ENCODE data around the gene PTPRO.

Gene PTPRO

DNA sequence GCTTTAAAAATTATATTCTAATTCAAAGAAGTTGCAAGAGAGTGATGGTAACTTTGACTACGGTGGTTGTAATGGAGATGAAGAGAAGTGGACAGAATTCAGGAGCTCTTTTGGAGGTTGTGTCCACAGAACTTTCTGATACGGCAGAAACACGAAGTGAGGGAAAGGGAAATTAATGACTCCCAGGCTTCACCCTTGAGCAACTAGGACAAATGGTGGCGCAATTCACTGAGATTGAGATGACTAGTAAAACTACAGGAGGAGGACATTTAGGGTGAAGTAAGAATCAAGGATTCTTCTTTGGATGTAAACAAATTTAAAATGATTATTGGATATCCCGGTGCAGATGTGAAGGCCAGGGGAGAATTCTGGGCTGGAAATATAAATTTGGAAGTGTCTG, 212.6 kb downstream of the PTPRO start:
- TF ChIP-seq, protein P1, sequence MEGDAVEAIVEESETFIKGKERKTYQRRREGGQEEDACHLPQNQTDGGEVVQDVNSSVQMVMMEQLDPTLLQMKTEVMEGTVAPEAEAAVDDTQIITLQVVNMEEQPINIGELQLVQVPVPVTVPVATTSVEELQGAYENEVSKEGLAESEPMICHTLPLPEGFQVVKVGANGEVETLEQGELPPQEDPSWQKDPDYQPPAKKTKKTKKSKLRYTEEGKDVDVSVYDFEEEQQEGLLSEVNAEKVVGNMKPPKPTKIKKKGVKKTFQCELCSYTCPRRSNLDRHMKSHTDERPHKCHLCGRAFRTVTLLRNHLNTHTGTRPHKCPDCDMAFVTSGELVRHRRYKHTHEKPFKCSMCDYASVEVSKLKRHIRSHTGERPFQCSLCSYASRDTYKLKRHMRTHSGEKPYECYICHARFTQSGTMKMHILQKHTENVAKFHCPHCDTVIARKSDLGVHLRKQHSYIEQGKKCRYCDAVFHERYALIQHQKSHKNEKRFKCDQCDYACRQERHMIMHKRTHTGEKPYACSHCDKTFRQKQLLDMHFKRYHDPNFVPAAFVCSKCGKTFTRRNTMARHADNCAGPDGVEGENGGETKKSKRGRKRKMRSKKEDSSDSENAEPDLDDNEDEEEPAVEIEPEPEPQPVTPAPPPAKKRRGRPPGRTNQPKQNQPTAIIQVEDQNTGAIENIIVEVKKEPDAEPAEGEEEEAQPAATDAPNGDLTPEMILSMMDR (IDR thresholded peaks at IDR 0.05; ENCODE audit: borderline replicate concordance, insufficient read depth, low read depth, low read length): no peak
- no peak overlapping the region for H3K4me3 ChIP-seq (ENCODE audit: low read depth, low read length)

DNA sequence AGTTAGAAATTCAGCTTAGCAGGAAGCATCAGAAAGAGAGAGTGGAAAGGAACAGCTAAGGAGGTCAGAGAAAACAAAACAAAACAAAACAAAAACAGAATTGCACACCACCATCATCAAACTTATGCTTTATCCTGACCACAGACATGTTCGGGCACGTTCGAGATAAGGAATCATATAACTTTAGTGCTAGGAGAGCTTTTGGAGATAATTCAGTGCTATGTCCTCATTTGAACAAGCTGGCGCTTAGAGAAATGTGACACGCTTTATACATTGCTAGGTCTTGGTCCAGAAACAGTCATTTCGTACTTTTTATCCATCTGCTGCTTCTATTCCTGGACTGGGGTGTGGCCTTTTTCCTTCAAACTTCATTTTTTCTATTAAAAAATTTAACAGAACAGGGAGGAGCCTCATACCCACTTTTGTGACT, 213.1 kb downstream of the PTPRO start:
- H3K4me3 ChIP-seq (ENCODE audit: low read depth, low read length): no peak overlapping the region
- TF ChIP-seq, protein P1 (IDR thresholded peaks at IDR 0.05; ENCODE audit: borderline replicate concordance, insufficient read depth, low read depth, low read length): no peak

DNA sequence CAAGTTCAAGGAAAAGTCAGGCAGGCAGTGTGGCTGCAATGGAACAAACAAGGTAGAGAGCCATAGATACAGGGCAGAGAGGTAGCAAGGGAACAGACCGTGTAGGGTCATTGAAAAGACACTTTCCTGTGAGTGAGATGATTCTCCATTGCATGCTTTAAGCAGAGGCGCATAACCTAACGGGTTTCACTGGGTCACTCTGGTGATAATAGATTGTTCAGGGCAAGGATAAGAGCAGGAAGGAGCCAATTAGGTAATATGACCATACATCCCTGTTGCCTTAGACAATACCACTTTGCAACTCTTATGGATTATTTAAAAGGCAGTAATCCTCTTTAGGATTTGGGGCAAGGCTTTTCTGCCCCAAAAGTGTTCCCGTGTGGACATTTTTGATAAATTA, 214.1 kb downstream of the PTPRO start:
- TF ChIP-seq, protein P1 (IDR thresholded peaks at IDR 0.05; ENCODE audit: borderline replicate concordance, insufficient read depth, low read depth, low read length): no peak
- no peak overlapping the region for H3K4me3 ChIP-seq (ENCODE audit: low read depth, low read length)

DNA sequence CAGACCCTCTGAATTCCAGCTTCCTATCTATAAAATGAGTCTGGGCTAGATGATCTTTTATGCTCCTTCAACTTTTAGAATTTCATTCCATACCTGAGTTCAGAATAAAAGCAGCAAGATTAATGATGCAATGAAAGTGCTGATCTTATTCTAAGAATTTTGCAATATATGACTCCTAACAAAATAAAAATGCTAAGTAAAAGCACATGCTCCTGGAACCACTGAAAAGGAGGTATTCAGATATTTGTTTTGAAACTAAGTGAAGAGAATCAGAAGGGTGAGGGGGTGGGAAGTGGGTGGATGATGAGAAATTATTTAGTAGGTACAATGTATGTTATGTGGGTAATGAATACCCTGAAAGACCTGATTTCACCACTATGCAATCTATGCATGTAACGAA, 216.6 kb downstream of the PTPRO start:
- H3K4me3 ChIP-seq (ENCODE audit: low read depth, low read length): no peak overlapping the region
- TF ChIP-seq, protein P1 (IDR thresholded peaks at IDR 0.05; ENCODE audit: borderline replicate concordance, insufficient read depth, low read depth, low read length): no peak

DNA sequence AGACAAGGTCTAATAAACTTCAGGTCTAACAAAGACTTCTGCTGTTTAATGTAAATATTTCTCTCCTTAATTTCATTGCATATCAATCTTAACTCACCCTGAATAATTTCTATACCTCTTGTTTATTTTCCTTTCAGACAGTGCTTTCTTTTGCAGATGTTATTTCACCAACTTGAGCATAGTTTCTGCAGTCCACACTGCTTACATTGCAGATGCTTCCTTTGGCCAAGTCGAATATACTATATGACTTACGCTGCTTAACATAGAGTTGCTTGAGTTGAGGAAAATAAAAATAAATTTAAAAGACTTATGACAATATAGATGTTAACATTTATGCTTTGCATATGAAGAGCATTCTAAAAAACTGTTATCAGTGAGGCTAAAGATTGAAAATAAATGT, 217.7 kb downstream of the PTPRO start:
- TF ChIP-seq, protein P1 (IDR thresholded peaks at IDR 0.05; ENCODE audit: borderline replicate concordance, insufficient read depth, low read depth, low read length): no peak
- no peak overlapping the region for H3K4me3 ChIP-seq (ENCODE audit: low read depth, low read length)

DNA sequence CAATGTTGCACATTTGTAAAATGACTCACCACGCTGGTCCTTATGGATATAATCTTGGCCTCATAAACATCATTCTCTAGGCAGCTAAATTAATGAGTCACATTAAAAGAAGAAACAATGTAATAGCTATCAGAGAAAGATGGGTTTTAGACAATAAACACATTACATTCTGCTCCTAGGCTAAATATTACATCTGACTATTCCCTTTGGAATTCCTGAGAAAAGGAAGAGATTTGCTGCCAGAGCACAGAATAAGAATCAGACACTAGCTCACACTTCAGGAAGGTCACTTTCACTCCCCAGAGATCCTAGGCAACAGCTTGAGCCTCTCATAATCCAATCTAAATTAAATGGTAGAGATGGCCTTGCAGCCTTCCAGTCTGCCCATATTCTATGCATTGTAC, 218.2 kb downstream of the PTPRO start:
- TF ChIP-seq, protein P1 (IDR thresholded peaks at IDR 0.05; ENCODE audit: borderline replicate concordance, insufficient read depth, low read depth, low read length): no peak
- no peak overlapping the region for H3K4me3 ChIP-seq (ENCODE audit: low read depth, low read length)

DNA sequence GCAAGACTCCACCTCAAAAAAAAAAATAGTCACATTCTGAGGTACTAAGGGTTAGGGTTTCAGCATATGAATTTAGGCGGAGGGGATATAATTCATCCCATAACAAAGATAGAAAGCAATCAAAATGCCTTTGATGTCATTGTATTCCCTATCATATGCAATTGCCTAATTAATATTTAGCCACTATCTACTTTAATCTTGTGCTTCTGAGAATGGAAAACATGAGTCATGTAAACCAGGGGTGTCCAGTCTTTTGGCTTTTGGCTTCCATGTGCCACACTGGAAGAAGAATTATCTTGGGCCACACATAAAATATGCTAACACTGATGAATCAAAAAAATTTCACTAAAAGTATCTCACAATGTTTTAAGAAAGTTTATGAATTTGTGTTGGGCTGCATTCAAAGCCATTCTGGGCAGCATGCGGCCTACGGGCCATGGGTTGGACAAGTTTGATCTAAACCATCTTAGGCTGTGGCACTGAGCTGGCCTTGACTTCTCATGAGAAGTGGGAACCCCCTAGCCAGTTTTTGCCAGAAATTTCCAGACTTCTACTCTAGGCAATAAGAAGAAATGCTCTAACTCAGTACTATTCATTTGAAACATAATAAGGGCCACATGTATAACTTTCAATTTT, 219.8 kb downstream of the PTPRO start:
- TF ChIP-seq, protein P1 (IDR thresholded peaks at IDR 0.05; ENCODE audit: borderline replicate concordance, insufficient read depth, low read depth, low read length): no peak
- H3K4me3 ChIP-seq (ENCODE audit: low read depth, low read length): no peak overlapping the region
